PFSK-1 (cell line): ENCODE measurements around the gene EIF3D.

Source experiments
- FOXP2 ChIP-seq: optimal IDR thresholded peaks from 2 replicates; pipeline ENCODE3; 2011; ENCODE audit warnings: borderline replicate concordance, control low read depth, inconsistent platforms; ENCODE audit not compliant: insufficient read depth; ENCODE audit errors: extremely low read length, extremely low read depth
- POLR2AphosphoS5 ChIP-seq: IDR thresholded peaks from 2 replicates; pipeline ENCODE4 v1.6.1; 2012; ENCODE audit warnings: low read depth, mild to moderate bottlenecking, control low read depth, low read length, moderate library complexity
- REST ChIP-seq, 2 experiments: IDR thresholded peaks; 2 replicates each; pipeline versions ENCODE4 v1.6.1 to v1.8.0; 2011 to 2012; ENCODE audit warnings: low read depth in 2 of 2, low read length in 2 of 2, control low read depth in 1 of 2, inconsistent platforms in 1 of 2, mild to moderate bottlenecking in 1 of 2, moderate library complexity in 1 of 2; ENCODE audit not compliant: insufficient read depth in 1 of 2
- SIN3A ChIP-seq: IDR thresholded peaks from 2 replicates; pipeline ENCODE4 v1.6.1; 2012; ENCODE audit warnings: mild to moderate bottlenecking, low read length, moderate library complexity, borderline replicate concordance; ENCODE audit not compliant: insufficient read depth
- TAF1 ChIP-seq: IDR thresholded peaks from 2 replicates; pipeline ENCODE4 v1.6.1; 2012; ENCODE audit warnings: low read length, control low read depth, borderline replicate concordance; ENCODE audit not compliant: insufficient read depth

GRCh38 chr22:36550701-36551495 lies 21.9 kb upstream of the EIF3D start:
- TF ChIP-seq SIN3A (no peak), TAF1 (no peak), POLR2AphosphoS5 (no peak), REST (IDR thresholded peaks at IDR 0.05; ENCODE audit: insufficient read depth in 1 of 2, low read depth in 2 of 2, low read length in 2 of 2) (no peak), FOXP2 (no peak)
